DMS79 treated with DMSO at 0.1 percent for 48 hours (cell line): Measurements from ENCODE around the gene TMEM135.

Experiments
- DNase-seq: peaks from one replicate; lab custom pipeline; 2025; lab: John Stamatoyannopoulos, UW

Gene TMEM135

DNA sequence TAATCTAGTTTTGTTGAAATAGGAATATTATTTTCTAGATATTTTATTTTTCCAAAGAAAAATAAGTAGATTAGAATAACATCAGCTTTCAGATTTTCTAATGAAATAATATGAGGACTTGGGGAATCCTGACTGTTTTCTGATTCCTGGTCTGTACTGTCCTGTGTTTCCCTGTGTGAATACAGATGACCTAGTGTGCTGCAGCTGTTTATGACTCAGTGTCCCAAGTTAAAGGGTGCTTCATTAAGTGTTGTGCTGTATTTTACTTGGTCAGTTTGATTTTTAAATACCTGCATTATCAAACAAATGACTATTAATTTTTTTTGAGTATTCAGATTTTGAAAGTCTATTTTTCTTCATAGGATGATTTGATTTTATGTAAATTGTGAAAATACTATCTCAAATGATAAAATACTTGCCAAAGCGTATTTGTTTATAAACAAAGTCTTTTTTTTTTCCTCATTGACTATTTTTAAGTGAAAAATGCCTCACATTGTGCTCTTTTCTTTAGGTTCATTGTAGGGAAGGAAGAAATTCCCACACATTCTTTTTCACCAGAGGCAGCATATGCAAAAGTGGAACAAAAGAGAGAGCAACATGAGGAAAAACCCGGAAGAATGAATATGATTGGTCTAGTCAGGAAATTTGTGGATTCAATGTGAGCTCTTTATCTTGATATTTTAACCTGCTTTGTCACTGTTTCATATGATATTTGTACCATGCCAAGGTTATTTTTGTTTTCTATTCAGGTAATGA lies 264.2 kb downstream of the TMEM135 start:
- no peak for DNase-seq

DNA sequence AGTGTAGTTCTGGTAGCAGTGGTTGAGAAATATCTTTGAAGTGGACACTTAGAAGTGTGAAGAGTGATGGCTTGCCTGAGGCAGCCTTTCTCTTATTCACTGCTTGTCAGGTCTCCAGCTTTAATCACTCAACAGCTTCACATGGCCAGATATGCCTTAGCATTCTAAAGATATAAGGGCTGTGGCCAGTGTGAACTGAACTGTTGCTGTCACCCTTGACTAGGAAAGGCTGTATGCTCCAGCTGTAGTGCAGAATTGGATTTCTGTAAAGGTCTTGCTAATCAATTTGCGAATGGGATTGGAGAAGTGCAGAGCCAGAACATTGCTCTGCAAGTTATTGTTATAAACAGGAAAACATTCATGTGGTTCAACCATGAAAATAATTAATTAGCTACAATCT lies 266.7 kb downstream of the TMEM135 start:
- DNase-seq: peak; percentile 29

DNA sequence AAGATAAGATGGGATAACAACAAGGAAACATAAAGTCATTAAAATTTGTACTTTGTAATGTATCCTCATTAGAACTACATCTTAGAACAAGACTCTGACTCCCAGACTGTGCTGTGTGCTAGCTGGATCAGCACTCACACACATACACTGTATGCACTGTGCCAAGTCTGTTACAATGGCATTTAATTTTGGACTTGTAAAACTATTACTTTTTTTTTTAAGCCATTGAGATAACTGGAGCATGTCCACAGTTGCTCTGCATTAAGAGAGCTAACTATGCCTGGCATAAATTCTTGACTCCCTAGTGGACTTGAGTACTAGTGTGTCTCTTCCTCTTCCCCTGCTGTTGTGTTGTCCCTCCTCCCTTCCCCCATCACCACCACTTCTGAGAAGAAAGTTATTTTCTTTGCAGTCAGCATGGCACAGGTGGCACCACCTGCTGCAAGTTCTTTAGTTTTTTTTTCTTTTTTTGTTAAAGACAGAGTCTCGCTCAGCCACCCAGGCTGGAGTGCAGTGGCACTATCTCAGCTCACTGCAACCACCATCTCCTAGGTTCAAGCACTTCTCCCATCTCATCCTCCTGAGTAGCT lies 268.6 kb downstream of the TMEM135 start:
- DNase-seq: peak; percentile 69

DNA sequence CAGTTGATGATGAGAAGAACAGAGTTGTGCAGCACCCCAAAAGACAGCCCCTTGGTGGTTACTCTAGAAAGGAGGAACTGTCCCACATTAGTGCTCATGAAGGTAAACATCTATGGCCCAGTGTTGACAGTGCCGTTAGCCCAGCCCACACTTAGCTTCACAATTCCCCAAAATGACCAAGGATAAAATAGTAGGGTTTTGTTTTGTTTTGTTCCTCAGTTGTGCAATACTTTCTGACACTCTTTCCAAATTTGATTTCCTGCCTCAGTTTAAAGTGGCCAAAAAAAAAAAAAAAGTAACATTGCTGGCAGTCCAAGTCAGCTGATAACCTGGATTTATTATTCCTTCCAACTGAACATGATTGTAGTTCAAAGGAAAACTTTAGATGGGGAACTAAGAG lies 269.4 kb downstream of the TMEM135 start:
- no peak for DNase-seq

DNA sequence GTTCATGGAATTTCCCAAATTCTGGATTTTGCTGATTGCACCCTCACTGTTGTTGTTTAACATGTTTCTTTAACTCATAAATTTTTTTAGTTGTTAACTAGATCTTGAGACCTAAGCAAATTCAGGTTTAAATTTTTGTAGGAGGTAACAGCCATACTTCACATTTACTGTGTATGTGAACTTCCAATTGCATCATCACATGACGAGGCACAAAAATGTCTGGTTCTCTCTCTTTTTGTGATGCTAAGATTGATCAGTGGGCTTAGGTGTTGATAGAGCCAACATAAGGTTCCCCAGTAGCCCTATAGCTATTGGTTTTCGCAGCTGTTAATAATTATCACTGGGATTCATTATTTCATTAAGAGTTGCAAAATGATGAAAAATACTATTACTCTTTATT lies 277.5 kb downstream of the TMEM135 start:
- DNase-seq: no peak

DNA sequence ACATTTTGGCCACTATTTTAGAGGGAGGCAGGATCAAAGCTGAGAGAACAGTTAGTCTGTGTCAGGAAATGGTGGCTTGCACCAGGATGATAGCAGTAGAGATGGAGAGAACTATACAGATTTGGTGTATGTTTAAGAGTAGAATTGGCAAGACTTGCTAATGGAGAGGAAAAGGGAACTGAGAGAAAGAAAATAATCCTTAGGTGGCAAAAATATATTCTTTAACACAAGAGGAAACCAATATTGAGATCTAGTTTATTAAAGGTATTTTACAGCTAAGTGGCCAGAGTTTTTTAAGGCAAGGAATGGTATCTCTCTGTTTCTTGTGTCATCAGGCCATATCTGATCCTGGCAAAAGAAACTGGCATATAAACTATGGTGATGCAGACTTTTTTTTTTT lies 278.8 kb downstream of the TMEM135 start:
- no peak for DNase-seq

DNA sequence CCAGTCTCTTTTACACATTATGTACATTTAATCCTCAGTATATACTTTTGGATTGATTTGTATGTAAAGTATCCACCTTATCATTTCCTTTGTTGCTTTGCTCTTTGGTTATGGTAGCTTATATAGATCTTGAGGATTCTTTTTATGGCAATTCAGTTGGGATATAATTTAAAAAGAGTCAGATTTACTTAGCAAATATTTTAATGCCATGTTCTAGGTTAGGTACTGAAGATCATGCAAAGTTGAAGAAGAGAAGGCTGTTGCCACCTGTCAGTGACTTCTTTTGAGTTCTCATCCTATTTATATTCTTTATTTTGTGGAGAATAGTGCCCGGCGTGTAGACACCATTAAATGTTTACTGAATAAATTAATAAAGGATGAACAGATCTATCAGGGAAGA lies 279.7 kb downstream of the TMEM135 start:
- no peak for DNase-seq

DNA sequence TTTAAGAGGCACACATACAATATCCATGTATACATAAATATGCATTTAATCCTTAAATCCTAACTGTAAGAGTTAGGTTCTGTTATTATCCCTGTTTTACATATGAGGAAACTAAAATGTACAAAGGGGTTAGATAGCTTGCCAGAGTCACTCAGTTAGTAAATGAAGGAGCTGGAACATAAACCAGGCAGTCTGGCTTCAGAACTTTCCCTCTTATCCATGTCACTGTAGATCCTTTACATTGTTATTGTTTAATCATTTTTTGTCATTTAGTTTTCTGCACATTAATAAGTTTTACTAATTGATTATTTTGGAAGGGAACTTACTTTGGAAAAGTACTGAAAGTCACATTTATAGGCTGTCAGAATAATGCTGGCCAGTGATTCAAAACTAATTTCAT lies 282.4 kb downstream of the TMEM135 start:
- DNase-seq: no peak

DNA sequence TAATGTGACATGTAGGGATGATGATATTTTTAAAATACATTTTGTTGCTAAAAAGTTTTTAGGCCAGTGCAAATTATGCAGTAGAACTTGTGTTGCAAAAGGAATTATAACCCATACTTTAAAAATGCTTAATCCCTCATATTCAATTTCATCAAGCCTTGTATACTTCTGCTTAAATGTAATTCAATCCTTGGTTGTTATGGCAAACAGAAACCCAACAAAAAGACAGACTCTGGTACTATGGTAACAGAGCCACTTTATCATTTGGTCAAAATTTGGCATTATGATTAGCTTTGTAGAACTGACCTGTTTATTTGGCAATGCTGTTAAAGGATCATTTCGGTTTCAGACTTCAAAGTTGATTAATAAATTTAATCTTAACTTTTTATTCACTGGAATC lies 284.8 kb downstream of the TMEM135 start:
- no peak for DNase-seq

DNA sequence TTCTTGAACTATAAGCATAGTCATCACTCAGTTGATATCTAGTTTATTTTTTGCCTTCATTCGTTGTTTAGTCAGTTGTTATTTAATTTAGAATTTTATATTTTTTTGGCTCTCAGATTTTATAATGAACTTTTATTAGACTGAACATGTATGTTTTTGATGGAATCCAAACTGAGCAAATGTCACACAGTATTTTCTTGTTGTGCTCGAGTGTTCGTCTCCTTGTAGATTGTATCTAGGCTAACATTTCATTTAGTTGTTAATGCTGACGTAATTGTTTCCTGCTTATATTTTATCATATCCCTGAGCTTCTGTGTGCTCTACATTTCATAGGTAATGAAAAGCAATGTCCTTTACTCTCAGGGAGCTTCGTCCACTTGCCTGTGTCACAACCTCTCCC lies 286.2 kb downstream of the TMEM135 start:
- no peak for DNase-seq

DNA sequence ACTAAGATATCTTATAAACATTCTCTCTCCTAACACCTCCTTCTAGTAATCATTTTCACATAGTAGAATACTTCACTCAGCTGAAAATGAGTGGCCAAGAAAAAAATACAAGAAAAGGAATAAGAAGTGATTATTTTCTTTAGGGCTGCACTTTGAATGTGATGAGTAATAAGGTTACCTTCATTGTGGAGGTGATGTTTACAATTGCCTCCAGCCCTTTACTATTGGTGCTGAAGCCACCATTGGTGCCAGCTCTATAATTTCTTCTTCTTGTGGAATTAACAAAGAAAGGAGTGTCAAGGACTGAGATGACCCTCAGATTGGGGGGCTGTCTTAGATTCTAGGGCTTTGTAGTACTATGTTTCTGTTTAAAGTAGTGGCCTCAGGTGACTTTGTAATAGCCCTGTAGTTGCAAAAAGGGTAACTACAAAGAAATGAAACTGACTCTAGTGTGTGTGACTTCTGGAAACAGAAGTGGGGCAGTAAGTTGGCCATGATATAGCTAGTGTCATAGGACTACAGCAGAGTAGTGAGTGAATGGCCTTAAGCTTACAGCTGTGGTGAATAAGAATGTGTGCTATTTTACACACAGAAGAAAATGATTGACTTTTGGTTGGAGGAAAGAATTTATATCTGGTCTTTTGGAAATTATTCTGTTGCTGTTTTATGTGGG lies 287.2 kb downstream of the TMEM135 start:
- DNase-seq: no peak

DNA sequence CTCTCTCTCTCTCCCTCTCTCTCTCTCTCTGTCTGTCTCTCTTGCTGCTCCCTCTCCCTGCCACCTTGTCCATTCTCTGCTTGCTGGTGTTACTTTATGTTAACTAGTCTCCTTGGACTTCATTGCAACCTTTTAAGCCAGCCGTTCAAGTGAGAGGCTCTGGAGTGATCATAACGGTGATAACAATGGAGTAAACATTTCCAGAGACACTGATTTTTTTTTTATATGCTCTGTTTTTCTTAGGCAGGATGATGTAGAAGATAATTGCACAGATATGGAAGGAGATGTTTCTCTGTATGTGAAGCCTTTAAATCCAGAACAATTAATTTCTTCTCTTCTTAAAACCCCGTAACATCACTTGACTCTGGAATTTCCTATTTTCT lies 287.7 kb downstream of the TMEM135 start:
- DNase-seq: no peak

DNA sequence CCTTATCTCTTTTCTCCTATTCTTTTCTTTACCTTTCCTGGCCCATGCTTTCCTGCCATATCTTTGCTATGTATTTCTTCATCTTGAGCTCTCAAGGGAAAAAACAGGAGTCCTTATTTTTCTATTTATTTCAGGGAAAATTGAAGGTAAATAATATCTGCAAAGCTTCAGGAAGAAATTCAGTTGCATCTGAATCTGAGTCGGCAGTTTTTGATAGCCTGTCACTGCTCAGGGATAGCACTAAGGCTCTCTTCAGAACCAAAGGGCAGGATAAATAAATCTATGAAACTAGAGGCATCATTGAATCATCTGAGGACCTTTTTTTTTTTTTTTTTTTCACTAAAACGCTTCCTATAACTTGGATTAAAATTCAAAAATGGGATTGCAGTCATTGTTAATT lies 288.9 kb downstream of the TMEM135 start:
- no peak for DNase-seq

DNA sequence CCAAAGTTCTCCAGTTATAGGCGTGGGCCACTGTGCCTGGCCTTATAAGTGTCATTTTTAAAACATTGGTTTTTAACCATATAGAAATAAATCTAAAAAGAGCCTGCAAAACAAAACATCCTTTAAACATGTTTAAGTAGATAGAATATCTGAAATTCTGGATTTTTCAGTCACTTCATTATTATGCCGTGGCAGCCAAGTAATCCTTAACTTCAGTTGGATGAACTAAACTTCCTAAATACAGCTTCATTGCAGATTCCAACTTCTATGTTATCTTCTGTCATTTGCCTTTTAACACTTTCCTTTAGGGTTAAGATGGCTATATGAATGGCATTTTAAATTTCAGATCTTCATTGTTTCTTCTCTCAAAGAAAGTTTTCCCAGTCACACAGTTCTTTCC lies 291.4 kb downstream of the TMEM135 start:
- no peak for DNase-seq

DNA sequence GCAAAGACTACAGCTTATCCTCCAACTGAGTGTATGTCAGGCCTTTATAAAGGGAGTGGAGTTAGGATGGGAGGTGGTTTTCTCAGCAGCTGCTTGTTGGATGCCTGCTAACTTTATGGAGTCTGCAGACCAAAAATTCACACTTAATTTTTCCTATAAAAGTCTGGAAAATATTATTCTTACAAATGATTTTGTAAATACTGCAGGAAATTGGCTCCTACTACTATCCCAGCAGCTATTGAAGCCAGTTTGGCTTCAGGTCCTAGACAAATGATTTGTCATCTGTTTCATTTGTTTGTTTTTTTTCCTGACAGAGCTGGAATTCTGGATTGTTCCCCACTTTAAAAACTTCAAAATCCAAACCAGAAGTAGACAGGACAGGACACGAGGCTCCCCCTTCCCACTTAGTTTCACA lies 292.5 kb downstream of the TMEM135 start:
- no peak for DNase-seq

DNA sequence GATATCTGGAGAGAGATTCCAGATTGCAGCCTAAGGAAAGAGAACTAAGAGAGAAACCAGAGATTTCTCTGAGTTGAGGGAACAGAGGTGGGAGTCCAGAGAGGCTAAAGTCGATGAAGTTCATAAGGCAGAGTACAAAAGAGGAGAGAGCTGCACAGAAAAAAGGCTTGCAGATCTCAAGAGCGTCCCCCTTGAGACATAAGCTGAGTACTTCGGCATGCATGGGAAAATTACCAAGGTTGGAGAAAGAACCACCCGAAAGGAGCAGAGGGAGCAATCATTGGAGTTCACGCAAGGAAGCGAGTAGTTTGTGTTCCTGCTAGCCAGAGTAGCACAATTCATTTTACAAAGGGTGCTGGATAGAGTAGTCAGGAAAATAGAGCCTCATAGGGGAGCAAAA lies 293.5 kb downstream of the TMEM135 start:
- DNase-seq: no peak

DNA sequence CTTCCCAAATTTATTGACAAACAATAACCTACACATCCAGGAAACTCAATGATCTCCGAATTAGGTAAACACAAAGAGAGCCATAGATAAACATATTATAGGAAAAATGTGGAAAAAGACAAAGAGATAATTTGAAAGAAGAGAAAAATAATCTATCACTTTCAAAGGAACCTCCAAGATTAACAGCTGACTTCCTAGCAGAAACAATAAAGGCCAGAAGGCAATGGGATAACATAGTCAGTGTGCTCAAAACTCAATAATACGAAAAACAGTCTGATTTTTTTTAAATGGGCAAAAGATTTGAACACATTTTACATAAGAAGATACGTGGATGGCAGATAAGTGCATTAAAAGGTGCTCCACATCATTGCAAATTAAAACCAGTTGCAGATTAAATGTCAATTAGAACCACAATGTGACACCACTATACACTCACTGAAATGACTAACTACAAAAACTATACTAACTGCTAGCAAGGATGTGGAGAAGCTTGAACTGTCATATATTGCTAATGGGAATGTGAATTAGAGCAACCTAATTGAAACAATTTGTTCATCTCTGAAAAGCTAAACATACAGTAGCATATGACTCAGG lies 300.4 kb downstream of the TMEM135 start:
- no peak for DNase-seq

DNA sequence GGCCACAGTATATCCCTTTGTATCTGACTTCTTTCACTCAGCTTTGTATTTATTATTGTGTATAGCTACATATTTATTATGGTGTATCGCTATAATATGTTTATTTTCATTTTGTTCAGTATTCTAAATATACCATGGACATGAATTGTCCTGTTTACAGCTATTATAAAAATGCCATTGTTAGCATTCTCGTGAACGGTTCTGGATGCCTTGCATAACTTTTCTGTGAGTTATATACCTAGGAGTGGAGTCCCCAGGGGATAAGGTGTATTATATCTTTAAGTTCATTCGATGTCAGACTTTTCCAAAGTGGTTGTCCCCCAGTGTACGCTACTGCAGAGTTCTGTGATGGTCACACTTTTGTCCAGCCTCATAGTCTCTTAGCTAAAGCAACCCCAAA lies 301.7 kb downstream of the TMEM135 start:
- DNase-seq: no peak

DNA sequence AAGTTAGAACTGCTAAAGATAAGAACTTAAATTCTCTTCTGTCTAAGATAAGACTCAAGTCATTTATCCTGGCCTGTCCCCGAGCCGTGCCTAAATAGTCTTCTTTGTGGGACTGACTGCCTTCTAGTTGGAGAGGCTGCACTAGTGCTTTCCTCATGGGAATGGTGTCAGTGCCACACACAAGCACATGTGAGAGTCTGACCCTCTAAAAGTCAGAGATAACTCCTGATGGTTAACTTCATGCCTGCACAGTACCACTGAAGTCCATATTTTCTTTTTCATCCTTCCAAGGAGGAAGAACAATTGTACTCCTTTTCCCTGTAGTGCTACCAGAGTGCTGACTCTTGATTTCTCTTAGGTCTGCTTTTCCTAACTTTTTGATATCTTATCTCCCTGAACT lies 309.7 kb downstream of the TMEM135 start:
- no peak for DNase-seq

DNA sequence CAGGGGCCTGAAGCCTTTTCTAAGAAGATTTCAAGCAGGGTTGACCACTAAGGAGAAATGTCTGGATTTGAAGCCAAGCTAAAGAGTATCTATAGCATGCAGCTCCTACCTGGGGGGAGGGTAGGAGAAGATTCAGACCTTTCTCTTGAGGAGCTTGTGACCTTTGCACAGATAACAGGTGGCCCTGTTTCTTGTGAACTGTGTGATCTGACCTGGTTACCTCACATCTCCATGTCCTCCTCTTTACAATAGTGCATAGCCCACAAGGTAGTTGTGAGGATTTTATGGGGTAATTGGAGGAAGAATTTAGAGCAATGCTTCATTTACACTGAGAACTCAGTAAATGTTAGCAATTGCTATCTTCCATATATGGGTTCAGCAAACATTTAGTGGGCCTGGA lies 310.1 kb downstream of the TMEM135 start:
- DNase-seq: no peak

DNA sequence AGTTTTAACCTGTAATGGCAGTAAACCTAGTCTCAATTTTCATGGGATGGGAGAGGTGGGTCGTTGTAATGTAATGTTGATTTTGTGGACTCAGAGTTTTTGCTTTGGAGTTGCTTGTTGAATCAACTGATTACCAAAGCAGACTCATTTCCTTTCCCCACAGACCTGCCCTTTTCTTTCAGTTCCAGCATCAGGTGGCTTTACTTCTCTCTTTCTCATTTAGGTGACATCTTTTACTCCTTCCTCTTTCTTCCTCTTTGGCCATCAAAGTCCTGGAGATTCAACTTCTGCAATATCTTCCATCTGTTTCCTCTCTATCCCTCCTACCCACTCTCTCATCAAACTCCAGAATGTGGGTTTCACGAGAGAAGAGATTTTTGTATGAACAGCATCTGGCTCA lies 313.9 kb downstream of the TMEM135 start:
- DNase-seq: no peak

DNA sequence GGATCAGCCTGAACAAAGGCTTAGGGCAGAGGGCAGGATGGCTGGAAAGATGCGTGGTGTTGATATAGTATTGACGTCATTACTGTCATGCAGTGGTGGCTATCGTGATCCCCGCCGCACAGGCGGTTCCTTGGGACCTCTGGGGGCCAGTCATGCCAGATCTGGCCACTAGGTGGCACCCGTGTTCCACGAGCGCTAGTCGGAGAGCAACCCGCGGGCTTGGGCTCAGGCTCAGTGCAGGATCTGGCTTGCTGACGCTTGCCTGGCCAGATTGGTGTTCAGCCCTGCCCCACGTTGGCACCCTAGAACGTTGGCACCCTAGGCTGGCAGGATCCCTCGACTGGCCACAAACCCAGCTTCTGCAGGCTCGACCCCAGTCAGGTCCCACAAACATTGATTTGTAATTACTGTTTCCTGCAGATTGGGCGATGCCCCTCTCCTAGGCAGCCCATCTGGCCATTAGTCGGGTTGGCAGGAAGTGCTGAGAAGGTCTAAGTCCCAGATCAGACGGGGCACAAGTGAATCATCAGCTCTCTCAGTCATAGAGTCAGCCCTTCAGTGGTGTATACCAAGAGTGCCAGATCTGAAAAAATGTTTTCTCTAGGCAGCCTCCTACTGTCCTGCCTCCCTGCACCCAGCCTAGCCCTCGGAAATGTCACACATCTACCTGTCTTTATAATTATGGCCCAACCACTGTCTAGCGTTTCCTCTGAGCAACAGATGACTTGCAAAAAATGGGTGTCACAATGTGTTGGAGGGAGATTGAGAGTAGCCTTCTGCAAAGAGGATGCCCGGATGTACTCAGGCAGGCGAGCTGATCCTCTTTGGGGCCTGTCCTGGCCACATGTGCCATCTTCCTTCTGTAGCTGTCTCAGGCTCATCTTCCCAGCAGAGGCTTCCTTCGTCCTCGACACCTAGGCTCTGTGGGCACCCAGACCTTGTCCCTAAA lies 315.3 kb downstream of the TMEM135 start:
- peak; percentile 63 for DNase-seq
